Small intestine (tissue), 7 donors: ENCODE data around the gene CD24. TPM values are rescaled to one million over a fixed set of nuclear protein-coding genes. Genes with fewer than 3 reads are reported as not detected.

Experiments
- DNase-seq, 2 donors: peaks; one replicate each; pipeline versions ENCODE4 v3.0.0 to v3.0.0-alpha.2; 2013
- FAIRE-seq: peaks from 2 replicates; lab custom pipeline; 2012; peaks lifted over from hg19 to GRCh38; lab: Jason Lieb, UNC
- H3K27ac ChIP-seq, 3 donors: one replicate each; pipeline ENCODE4 v1.5.1; 2013; ENCODE audit warnings: low read length in 2 of 3, mild to moderate bottlenecking in 2 of 3, control low read depth in 1 of 3, inconsistent platforms in 1 of 3, low read depth in 1 of 3, moderate library complexity in 1 of 3
- H3K27me3 ChIP-seq, 3 donors: one replicate each; pipeline ENCODE4 v1.6.1; 2013; ENCODE audit warnings: low read length in 3 of 3, inconsistent platforms in 1 of 3; ENCODE audit not compliant: control insufficient read depth in 3 of 3, insufficient read depth in 3 of 3
- H3K36me3 ChIP-seq, 3 donors: one replicate each; pipeline ENCODE4 v1.6.1; 2013; ENCODE audit warnings: low read length in 3 of 3, inconsistent platforms in 1 of 3, low read depth in 1 of 3, mild to moderate bottlenecking in 1 of 3, moderate library complexity in 1 of 3; ENCODE audit not compliant: control insufficient read depth in 3 of 3, insufficient read depth in 2 of 3
- H3K4me1 ChIP-seq, 3 donors: one replicate each; pipeline ENCODE4 v1.6.1; 2013; ENCODE audit warnings: low read length in 2 of 3, inconsistent platforms in 1 of 3, low read depth in 1 of 3, mild to moderate bottlenecking in 1 of 3, moderate library complexity in 1 of 3; ENCODE audit not compliant: control insufficient read depth in 3 of 3, insufficient read depth in 2 of 3
- H3K4me3 ChIP-seq, 3 donors: one replicate each; pipeline ENCODE4 v1.5.1; 2013; ENCODE audit warnings: low read length in 3 of 3, control low read depth in 1 of 3, inconsistent platforms in 1 of 3, low read depth in 1 of 3, mild to moderate bottlenecking in 1 of 3, moderate library complexity in 1 of 3
- H3K9me3 ChIP-seq, 2 donors: one replicate each; pipeline ENCODE4 v1.6.1; 2013; ENCODE audit warnings: low read depth in 1 of 2, low read length in 1 of 2; ENCODE audit not compliant: control insufficient read depth in 2 of 2, insufficient read depth in 1 of 2
- WGBS, 3 donors: extraction: QIAGEN DNeasy Blood & Tissue Kit; methylation state at CpG; one replicate each; pipeline ENCODE4 v1.1.7; 2013; 5-methylcytosine and 5-hydroxymethylcytosine counted together
- polyA plus RNA-seq, 4 donors: library from polyadenylated mRNA; stranded (reverse) in 3 of 4; unstranded in 1 of 4; fragments of 200-250 nt in 3 of 4; fragments of 120-200 nt in 1 of 4; gene quantifications; one replicate each; pipeline versions ENCODE4 v1.2.1 to v1.2.3, GENCODE V29; 2013
- donor health status: healthy with polysubstance abuse.
- donor health status: control.
- donor health status: control.
- donor health status: Bipolar disorder and iron deficiency.
- donor health status: healthy.

The CD24 gene
- polyA plus RNA-seq, 4 donors, result 41.1 to 436 (median 92.6) TPM

DNA sequence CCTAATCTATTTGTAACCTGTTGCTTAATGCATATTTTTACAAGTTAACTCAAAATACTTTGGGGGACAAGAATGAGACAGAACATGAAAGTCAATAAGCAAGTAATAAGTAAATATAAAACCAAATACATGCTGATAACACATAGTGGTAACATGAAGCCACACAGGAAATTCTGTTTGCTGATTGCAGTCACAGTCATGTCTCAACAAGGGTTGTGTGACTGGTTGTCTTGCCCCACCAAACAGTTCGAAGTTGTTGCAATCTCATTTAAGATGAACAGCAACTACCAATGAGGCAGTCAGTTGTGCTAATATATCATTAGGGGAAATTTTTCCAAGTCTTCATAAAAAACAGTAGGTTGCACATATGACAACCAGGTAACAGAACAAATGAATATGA, 14.5 kb downstream of the CD24 start:
- H3K27me3 ChIP-seq, result peaks cover 0 to 2% (median 0%) of the 10 kb centered on the region in 3 donors
- H3K27ac ChIP-seq, result no peak overlapping the region
- H3K36me3 ChIP-seq, result no peaks in the 10 kb centered on the region
- FAIRE-seq, result no peak
- no peak overlapping the region for H3K4me3 ChIP-seq
- WGBS, 3 donors, result 65 to 85% (median 75%) methylated on average over 1 of the region's 1 CpG
- H3K4me1 ChIP-seq, result no peaks in the 10 kb centered on the region
- H3K9me3 ChIP-seq, result no peaks in the 10 kb centered on the region
- no peak for DNase-seq

- H3K27ac ChIP-seq, result no peak overlapping the region
- H3K27me3 ChIP-seq, result peaks cover 0 to 2% (median 0%) of the 10 kb centered on the region in 3 donors
- no peaks in the 10 kb centered on the region for H3K9me3 ChIP-seq
- H3K36me3 ChIP-seq, result no peaks in the 10 kb centered on the region
- FAIRE-seq (no peak), DNase-seq (no peak)
- no peaks in the 10 kb centered on the region for H3K4me1 ChIP-seq
- no peak overlapping the region for H3K4me3 ChIP-seq
- 46 to 62% (median 61%) methylated on average over 8 to 9 of the region's 9 CpGs for WGBS, 3 donors
Observed at GRCh38 chr6:106939848-106940247, 34.7 kb downstream of the CD24 start.

- no peak overlapping the region for H3K4me3 ChIP-seq
- H3K27me3 ChIP-seq, result peaks cover 0 to 2% (median 0%) of the 10 kb centered on the region in 3 donors
- FAIRE-seq (no peak), DNase-seq (no peak)
- 84 to 91% (median 87%) methylated on average over 3 of the region's 3 CpGs for WGBS, 3 donors
- H3K36me3 ChIP-seq, result no peaks in the 10 kb centered on the region
- H3K9me3 ChIP-seq, result no peaks in the 10 kb centered on the region
- H3K27ac ChIP-seq, result no peak overlapping the region
- no peaks in the 10 kb centered on the region for H3K4me1 ChIP-seq
Observed at GRCh38 chr6:106939208-106939607, 35.3 kb downstream of the CD24 start.

DNA sequence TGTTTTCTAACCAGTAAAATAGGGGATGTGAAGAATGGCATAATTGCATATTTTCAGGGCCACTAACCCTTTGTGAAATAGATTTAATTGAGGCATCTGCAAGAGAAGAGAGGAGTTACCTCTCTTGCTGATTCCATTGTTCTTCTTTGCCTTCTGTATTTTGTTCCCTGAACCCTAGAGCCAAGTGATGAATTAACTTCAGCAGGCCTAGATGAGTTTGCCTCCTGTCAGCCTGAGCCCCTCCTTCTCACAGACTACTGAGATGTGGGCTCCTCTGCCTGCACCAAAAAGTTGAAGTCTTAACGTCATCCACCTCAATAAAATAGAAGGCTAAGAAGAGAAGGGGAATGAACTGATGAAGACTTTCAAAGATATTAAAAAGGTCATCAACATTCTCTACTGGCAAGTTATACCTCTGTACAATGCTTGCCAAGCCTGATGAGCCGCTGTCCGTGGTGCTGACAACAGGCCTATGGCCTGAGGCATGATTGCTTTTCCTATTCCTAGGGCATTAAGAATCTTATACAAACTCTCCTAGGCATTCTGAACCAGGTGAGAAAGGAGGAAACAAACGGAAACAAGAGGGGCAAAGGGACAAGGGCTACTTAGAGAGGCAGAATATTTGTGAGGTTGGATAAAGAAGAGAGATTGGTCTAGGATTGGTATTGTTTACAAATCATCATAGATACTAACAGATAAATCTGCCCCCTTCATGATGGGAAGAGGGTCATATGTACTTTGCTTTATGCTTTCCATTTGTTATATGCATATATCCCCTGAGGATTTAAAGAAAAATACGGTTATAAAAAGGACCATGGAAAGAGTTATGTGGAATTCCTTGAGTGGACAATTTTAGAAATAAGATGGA, 46.8 kb downstream of the CD24 start:
- peaks cover 0 to 17% (median 0%) of the 10 kb centered on the region in 3 donors for H3K4me1 ChIP-seq
- H3K9me3 ChIP-seq, result no peaks in the 10 kb centered on the region
- WGBS, 3 donors, result 18 to 24% (median 20%) methylated on average over 5 of the region's 5 CpGs
- H3K27ac ChIP-seq, result no peak overlapping the region
- H3K27me3 ChIP-seq, result no peaks in the 10 kb centered on the region
- FAIRE-seq (no peak), DNase-seq (peak; percentile 42 to 80)
- H3K4me3 ChIP-seq, result no peak overlapping the region
- H3K36me3 ChIP-seq, result no peaks in the 10 kb centered on the region

- peaks cover 0 to 17% (median 0%) of the 10 kb centered on the region in 3 donors for H3K4me1 ChIP-seq
- H3K9me3 ChIP-seq, result no peaks in the 10 kb centered on the region
- H3K27me3 ChIP-seq, result no peaks in the 10 kb centered on the region
- WGBS, 3 donors, result 71 to 82% (median 78%) methylated on average over 3 of the region's 3 CpGs
- no peak overlapping the region for H3K4me3 ChIP-seq
- FAIRE-seq (no peak), DNase-seq (no peak)
- no peak overlapping the region for H3K27ac ChIP-seq
- no peaks in the 10 kb centered on the region for H3K36me3 ChIP-seq
Observed at GRCh38 chr6:106925948-106926347, 48.6 kb downstream of the CD24 start.

- peak overlapping the region in 2 of 3 donors; percentile 14 to 33 for H3K4me3 ChIP-seq
- H3K9me3 ChIP-seq, result no peaks in the 10 kb centered on the region
- no peaks in the 10 kb centered on the region for H3K36me3 ChIP-seq
- H3K27me3 ChIP-seq, result no peaks in the 10 kb centered on the region
- DNase-seq (peak; percentile 68 to 70), FAIRE-seq (no peak)
- 3 to 19% (median 9%) methylated on average over 17 of the region's 17 CpGs for WGBS, 3 donors
- H3K27ac ChIP-seq, result peak overlapping the region in 1 of 3 donors; percentile 27
- H3K4me1 ChIP-seq, result peaks cover 0 to 17% (median 0%) of the 10 kb centered on the region in 3 donors
Observed at GRCh38 chr6:106924694-106925523, 49.6 kb downstream of the CD24 start.

GRCh38 chr6:106922626-106923025, 51.9 kb downstream of the CD24 start:
- FAIRE-seq, result no peak

More at GRCh38 chr6:106922626-106923025, 51.9 kb downstream of the CD24 start:
- WGBS, 3 donors, result 71 to 77% (median 73%) methylated on average over 4 of the region's 4 CpGs
- H3K4me3 ChIP-seq, result no peak overlapping the region
- no peaks in the 10 kb centered on the region for H3K36me3 ChIP-seq
- no peaks in the 10 kb centered on the region for H3K9me3 ChIP-seq
- DNase-seq, result no peak
- peaks cover 0 to 17% (median 0%) of the 10 kb centered on the region in 3 donors for H3K4me1 ChIP-seq
- no peaks in the 10 kb centered on the region for H3K27me3 ChIP-seq
- no peak overlapping the region for H3K27ac ChIP-seq
